GM13977 (cell line): Measurements from ENCODE around the gene SH3RF3.

Source experiments
- DNase-seq: peaks from one replicate; pipeline ENCODE4 v3.0.0; 2012; ENCODE audit warnings: low spot score
- CTCF ChIP-seq: IDR thresholded peaks from 2 replicates; pipeline ENCODE4 v1.5.1; 2012; ENCODE audit warnings: mild to moderate bottlenecking, control low read depth; ENCODE audit not compliant: insufficient read depth; ENCODE audit errors: extremely low read depth, missing control alignments
- in situ Hi-C: fragments of 300-500 bp; cut with MboI; formaldehyde crosslinking; loops from one replicate; pipeline ENCODE4 v1.12.0; 2022; ENCODE audit warnings: low sequenced_read_pairs, low pct_unique_long_range_greater_than_20kb, mixed read lengths, inconsistent platforms; ENCODE audit not compliant: unreplicated experiment

SH3RF3 gene

GRCh38 chr2:109476641-109477441, 347.8 kb downstream of the SH3RF3 start:
- no peak for TF ChIP-seq CTCF
- DNase-seq = no peak
- in situ Hi-C loops = no loop called here

GRCh38 chr2:109478906-109479493, 350.0 kb downstream of the SH3RF3 start:
- TF ChIP-seq CTCF = no peak

GRCh38 chr2:109479804-109480203, 350.8 kb downstream of the SH3RF3 start:
- no peak for TF ChIP-seq CTCF
- in situ Hi-C loops = no loop called here

More at GRCh38 chr2:109478906-109479493, 350.0 kb downstream of the SH3RF3 start:
- no peak for DNase-seq
- in situ Hi-C loops = no loop called here

GRCh38 chr2:109480486-109481195, 351.6 kb downstream of the SH3RF3 start:
- TF ChIP-seq CTCF = no peak
- no peak for DNase-seq
- in situ Hi-C loops = no loop called here

More at GRCh38 chr2:109479804-109480203, 350.8 kb downstream of the SH3RF3 start:
- DNase-seq = no peak

GRCh38 chr2:109481196-109481555, 352.2 kb downstream of the SH3RF3 start:
- no peak for TF ChIP-seq CTCF
- DNase-seq = no peak
- in situ Hi-C loops = no loop called here

GRCh38 chr2:109481599-109481998, 352.6 kb downstream of the SH3RF3 start:
- no peak for DNase-seq
- in situ Hi-C loops = no loop called here
- TF ChIP-seq CTCF = no peak
